Tongue (tissue), 2 donors: ENCODE results near the gene MNDA. TPM values are rescaled to one million over a fixed set of nuclear protein-coding genes. Genes with fewer than 3 reads are reported as not detected.

ENCODE experiments used
- DNase-seq: peaks from one replicate; pipeline ENCODE4 v3.0.0-alpha.2; 2015
- total RNA-seq: library from RNA; depleted of rRNA; stranded (reverse); fragments of >200 nt; gene quantifications from one replicate; pipeline ENCODE4 v1.2.3, GENCODE V29; 2014

MNDA gene
- 5.9 TPM for total RNA-seq

GRCh38 chr1:158830904-158831507 is at the start of gene MNDA:
MNDA (plus strand) TSS chr1:158831351; CDS start chr1:158842154, 10,803 bp downstream.
- no peak for DNase-seq

GRCh38 chr1:158793604-158794003 is 37.5 kb upstream of the MNDA start:
- no peak for DNase-seq

GRCh38 chr1:158794247-158794646 is 36.9 kb upstream of the MNDA start:
- no peak for DNase-seq

- DNase-seq = no peak
Measured at GRCh38 chr1:158798531-158798930, 32.6 kb upstream of the MNDA start.

- DNase-seq = no peak
Measured at GRCh38 chr1:158799689-158800088, 31.5 kb upstream of the MNDA start.

- no peak for DNase-seq
Measured at GRCh38 chr1:158800526-158800925, 30.6 kb upstream of the MNDA start.

- no peak for DNase-seq
Measured at GRCh38 chr1:158801396-158801795, 29.8 kb upstream of the MNDA start.

- no peak for DNase-seq
Measured at GRCh38 chr1:158803678-158804077, 27.5 kb upstream of the MNDA start.

GRCh38 chr1:158806916-158807536 is 24.1 kb upstream of the MNDA start:
- no peak for DNase-seq

- no peak for DNase-seq
Measured at GRCh38 chr1:158809256-158809655, 21.9 kb upstream of the MNDA start.

GRCh38 chr1:158809862-158810261 is 21.3 kb upstream of the MNDA start:
- no peak for DNase-seq

GRCh38 chr1:158810311-158810710 is 20.8 kb upstream of the MNDA start:
- no peak for DNase-seq

- DNase-seq = no peak
Measured at GRCh38 chr1:158812336-158812735, 18.8 kb upstream of the MNDA start.

- peak; percentile 8 for DNase-seq
Measured at GRCh38 chr1:158813164-158813563, 18.0 kb upstream of the MNDA start.

- no peak for DNase-seq
Measured at GRCh38 chr1:158814970-158815369, 16.2 kb upstream of the MNDA start.

- DNase-seq = no peak
Measured at GRCh38 chr1:158818560-158818959, 12.6 kb upstream of the MNDA start.

GRCh38 chr1:158818975-158819431 is 12.1 kb upstream of the MNDA start:
- DNase-seq = no peak

- DNase-seq = no peak
Measured at GRCh38 chr1:158819461-158820443, 11.4 kb upstream of the MNDA start.

- no peak for DNase-seq
Measured at GRCh38 chr1:158821723-158822122, 9.4 kb upstream of the MNDA start.

- no peak for DNase-seq
Measured at GRCh38 chr1:158830074-158830677, 975 bp upstream of the MNDA start.

GRCh38 chr1:158833264-158833663 is 2.1 kb downstream of the MNDA start:
- DNase-seq = no peak

- DNase-seq = no peak
Measured at GRCh38 chr1:158836038-158836437, 4.9 kb downstream of the MNDA start.

GRCh38 chr1:158838660-158839059 is 7.5 kb downstream of the MNDA start:
- no peak for DNase-seq
